H54 (cell line): ENCODE measurements around the gene MN1.

Source experiments
- DNase-seq: peaks from one replicate; pipeline ENCODE4 v3.0.0; 2011; ENCODE audit warnings: low spot score, mixed read lengths; ENCODE audit not compliant: insufficient read length
- FAIRE-seq: peaks from 3 replicates; lab custom pipeline; 2011; peaks lifted over from hg19 to GRCh38; lab: Jason Lieb, UNC
- POLR2A ChIP-seq: IDR thresholded peaks from 2 replicates; pipeline ENCODE4 v1.6.1; 2011; ENCODE audit warnings: low read depth, mild to moderate bottlenecking, low read length

The MN1 gene

GRCh38 chr22:27726686-27727449, 74.7 kb downstream of the MN1 start:
- no peak for FAIRE-seq
- TF ChIP-seq POLR2A: no peak
- DNase-seq: peak; percentile 42

DNA sequence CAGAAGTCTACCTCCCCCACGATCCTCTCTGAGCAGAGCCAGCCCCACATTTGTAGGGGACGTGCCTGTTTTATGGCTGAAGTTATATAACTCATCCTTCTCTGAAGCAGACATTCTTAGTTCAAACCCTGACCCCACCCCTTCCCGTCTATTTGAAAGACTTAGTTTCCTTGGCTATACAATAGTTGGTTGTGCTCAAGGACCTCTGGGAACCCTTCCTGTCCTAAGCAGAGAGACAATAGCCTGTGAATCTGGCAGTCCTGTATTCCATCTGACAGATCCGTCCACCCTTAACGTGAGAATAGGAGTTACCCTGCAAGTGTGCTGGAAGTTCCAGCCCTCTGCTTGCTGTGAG, 75.2 kb downstream of the MN1 start:
- FAIRE-seq (no peak), DNase-seq (no peak)
- no peak for TF ChIP-seq POLR2A

DNA sequence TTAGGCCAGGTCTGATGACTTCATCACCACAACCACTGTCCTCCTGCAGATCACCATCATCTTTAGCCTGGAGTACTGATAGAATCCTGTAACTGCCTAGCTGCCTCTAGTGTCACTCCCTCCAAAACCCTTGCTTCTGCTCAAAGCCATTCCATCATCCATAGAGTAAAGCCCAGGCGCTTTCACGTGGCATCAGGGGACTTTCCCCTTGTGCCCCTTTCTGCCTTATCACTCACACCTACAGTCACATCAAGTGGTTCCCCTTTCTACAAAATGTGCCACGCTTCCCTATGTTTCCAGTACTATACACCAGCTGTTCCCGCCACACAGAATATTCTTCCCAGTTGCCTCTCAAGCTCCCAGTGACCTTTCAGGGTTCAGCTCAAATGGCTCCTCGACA, 75.9 kb downstream of the MN1 start:
- no peak for TF ChIP-seq POLR2A
- FAIRE-seq (no peak), DNase-seq (no peak)

DNA sequence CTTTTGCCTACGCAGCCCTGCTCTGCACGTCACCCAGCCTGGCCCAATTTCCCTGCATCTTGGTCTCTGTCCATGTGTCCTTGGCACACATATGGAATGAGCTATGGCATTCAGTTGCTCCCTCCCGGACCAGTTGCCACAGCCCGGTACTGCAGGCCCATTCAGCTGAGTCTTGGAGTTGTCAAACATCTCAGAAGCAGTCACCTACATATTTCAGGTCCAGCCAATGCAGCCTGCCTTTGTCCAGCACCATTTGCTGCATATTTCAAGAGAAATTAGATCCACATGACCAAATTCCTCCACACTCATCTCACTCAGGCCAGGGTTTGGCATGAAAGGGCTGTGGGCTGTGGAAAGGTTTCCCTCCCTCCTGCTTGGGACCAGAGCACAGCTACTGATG, 76.8 kb downstream of the MN1 start:
- DNase-seq: no peak
- no peak for TF ChIP-seq POLR2A
- FAIRE-seq: no peak

DNA sequence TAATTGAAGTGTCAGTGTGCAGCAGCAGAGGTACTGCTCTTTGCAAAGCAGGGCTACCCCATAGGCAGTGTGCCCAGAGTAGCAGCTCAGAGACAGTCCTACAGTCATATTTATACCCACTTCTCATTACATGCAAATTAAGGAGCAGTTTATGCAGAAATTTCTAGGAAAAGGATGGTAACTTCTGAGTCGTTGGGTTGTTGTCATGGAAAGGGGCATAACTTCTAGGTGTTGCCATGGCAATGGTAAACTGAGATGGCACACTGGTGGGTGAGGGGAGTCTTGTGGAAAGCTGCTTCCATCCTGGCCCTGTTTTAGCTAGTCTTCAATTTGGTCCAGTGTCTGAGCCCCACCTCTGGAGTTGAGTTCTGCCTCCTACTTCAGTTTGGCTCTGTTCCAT, 77.4 kb downstream of the MN1 start:
- no peak for TF ChIP-seq POLR2A
- FAIRE-seq: no peak

GRCh38 chr22:27723708-27724107, 77.8 kb downstream of the MN1 start:
- DNase-seq (no peak), FAIRE-seq (no peak)
- TF ChIP-seq POLR2A: no peak

More for the DNA sequence above, 77.4 kb downstream of the MN1 start:
- DNase-seq: no peak

DNA sequence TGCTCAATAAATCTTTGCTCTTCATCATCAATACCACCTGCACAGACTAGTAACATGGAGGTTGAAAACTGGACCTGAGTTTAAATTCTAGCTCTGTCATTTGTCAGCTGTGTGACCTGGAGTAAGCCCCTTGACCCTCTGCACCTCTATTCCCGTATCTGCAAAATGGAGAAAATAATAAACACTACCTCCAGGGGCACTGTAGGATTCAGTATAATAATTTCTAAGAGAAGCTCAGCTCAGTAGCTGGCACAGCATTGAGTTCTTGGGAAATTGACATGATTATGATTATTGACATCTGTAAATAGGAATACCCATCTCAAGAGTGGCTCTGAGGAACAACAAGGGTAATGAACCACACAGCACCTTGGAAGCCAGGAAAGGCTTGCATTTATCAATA, 78.4 kb downstream of the MN1 start:
- DNase-seq: no peak
- no peak for FAIRE-seq
- TF ChIP-seq POLR2A: no peak

GRCh38 chr22:27720860-27721259, 80.7 kb downstream of the MN1 start:
- FAIRE-seq: no peak
- TF ChIP-seq POLR2A: no peak
- DNase-seq: no peak

DNA sequence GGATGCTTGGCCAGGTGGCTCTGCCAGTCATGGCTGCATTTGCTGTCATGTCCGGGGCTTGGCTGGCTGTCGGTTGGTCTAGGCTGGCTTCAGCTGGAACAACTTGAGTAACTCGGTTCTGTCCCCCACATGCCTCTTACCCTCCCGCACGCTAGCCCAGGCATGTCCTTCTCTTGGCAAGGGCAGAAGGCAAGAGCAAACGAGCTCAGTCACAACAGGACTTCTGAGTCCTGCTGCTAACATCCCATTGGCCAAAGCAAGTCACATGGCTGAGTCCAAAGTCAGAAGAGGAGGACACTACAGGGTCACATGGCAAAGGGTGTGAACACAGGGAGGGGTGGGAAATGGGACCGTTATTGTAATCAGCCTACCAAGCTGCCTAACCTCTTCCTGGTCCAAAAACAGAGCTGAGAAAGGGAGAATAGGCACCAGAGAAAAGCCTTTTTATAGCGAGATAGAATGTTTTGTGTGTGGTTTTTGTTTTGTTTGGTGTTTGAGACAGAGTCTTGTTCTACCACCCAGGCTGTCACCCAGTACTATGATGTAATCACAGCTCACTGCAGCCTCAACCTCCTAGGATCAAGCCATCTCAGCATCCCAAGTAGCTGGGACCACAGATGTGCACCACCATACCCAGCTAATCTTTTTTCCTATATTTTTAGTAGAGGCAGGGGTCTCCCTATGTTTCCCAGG, 81.9 kb downstream of the MN1 start:
- no peak for TF ChIP-seq POLR2A
- FAIRE-seq (no peak), DNase-seq (no peak)

DNA sequence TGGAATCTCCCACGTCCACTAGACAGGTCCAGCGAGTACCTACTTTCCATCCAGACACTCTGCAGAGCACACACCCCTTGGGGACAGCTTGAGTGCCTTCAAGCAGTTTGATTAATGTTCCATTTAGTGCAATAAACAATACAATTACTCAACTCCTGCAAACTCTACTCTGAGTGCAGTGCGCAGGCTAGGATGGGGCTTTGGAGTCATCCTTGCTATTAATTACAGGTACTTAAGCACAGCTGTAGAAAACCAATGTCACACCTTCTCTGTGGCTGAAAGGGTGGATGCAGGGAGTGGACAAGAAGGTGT, 82.6 kb downstream of the MN1 start:
- DNase-seq (no peak), FAIRE-seq (no peak)
- no peak for TF ChIP-seq POLR2A

- peak; percentile 73 for DNase-seq
- FAIRE-seq: peak; percentile 94
- TF ChIP-seq POLR2A: no peak
Observed at GRCh38 chr22:27718186-27719035, 83.1 kb downstream of the MN1 start.

DNA sequence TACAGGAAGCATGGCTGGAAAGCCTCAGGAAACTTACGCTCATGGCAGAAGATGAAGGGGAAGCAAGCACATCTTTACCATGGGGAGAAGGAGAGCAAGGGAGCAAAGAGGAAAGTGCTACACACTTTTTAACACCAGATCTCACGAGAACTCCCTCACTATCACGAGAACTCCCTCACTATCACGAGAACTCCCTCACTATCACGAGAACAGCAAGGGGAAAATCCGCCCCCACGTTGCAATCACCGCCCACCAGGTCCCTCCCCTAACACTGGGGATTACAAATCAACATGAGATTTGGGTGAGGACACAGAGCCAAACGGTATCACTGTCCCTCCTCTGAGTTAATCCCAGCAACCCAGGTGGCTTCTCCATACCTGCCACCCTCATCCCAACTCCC, 84.5 kb downstream of the MN1 start:
- FAIRE-seq: no peak
- no peak for TF ChIP-seq POLR2A
- DNase-seq: no peak

DNA sequence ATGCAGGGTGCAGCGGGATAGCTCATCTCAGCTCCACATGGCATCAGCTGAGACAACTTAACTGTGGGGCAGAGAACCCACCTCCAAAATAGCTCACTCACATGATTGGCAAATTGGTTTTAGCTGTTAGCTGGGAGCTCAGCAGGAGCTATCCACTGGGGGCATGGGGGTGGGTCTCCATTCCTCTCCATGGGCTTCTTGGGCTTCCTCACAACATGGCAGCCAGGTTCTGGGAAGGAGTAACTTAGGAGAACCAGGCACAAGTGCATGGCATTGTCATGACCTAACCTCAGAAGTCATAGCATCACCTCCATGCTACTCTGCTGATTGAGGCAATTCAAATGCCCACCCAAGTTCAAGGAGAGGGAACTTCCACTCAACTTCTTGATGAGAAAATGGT, 85.5 kb downstream of the MN1 start:
- FAIRE-seq (no peak), DNase-seq (no peak)

DNA sequence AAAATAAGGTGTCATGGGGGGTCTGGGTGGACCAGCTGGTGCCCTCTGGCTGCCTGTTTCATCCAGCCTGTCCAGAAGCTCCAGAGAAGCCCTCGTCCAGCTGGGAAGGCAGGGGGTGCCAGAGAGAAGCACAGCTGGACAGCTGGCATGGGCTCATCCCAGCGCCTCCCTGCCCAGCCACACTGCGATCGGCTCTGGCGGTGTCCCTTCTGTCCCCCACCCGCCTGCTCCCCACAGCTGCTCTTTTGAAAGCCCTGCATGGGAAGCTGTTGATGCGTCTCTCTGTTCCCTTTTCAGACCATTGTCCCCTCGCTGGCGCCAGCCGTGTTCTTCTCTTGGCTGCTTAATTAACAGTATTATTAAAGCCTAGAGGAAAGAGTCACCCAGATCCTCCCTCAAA, 86.5 kb downstream of the MN1 start:
- no peak for DNase-seq
- no peak for FAIRE-seq
- no peak for TF ChIP-seq POLR2A

More for the DNA sequence above, 85.5 kb downstream of the MN1 start:
- TF ChIP-seq POLR2A: no peak
